ENCODE measurements around the gene SLC44A1. TPM values are rescaled to one million over a fixed set of nuclear protein-coding genes. Genes with fewer than 3 reads are reported as not detected.

SLC44A1 gene
- total and polyA plus RNA-seq, 10 of the 15 experiments (the other 5 are each of a cell fraction or from before 2014, with no cell fraction given) = 2.4 to 21.2 (median 12.4) TPM

DNA sequence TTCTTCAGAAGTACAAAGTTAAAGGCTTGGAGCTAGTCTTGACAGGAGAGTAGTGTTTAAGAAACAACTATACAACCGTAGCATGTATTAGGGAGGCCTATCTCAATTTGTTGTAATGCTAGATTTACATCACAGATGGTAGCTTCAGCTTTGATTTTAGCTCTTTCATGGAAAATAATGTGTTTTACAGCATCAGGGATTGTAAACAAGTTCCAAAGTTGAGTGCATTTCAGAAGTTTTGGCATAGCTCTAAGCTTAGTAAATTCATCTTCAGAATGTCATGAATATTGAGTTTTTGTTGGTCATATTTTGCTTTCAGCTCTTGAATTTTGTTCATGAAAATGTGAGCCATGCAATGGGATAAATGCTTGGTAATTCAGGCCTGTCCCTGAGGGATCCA, 30.7 kb downstream of the SLC44A1 start (continued):
- TF ChIP-seq CUX1 (IDR thresholded peaks at IDR 0.05; ENCODE audit: insufficient replicate concordance, low read depth, low read length) (no peak), ZBED1 (IDR thresholded peaks at IDR 0.05; ENCODE audit: borderline replicate concordance) (no peak), SIX5 (IDR thresholded peaks at IDR 0.05; ENCODE audit: low read depth, low read length, severe bottlenecking) (no peak), LARP7 (IDR thresholded peaks at IDR 0.05) (no peak), ATF7 (IDR thresholded peaks at IDR 0.05; ENCODE audit: low read depth) (no peak), SKIL (IDR thresholded peaks at IDR 0.05; ENCODE audit: low read depth, poor library complexity, severe bottlenecking) (no peak), RAD21 (IDR thresholded peaks at IDR 0.05; ENCODE audit: insufficient read depth, low read depth, low read length) (no peak), TCF7 (IDR thresholded peaks at IDR 0.05; ENCODE audit: borderline replicate concordance) (no peak), POLR2AphosphoS5 (IDR thresholded peaks at IDR 0.05; ENCODE audit: low read length) (no peak), PAX8 (IDR thresholded peaks at IDR 0.05) (no peak), SREBF1 (IDR thresholded peaks at IDR 0.05; ENCODE audit: low read length) (no peak), SMC3 (IDR thresholded peaks at IDR 0.05; ENCODE audit: borderline replicate concordance, low read length) (no peak)
- TF ChIP-seq, protein P1, sequence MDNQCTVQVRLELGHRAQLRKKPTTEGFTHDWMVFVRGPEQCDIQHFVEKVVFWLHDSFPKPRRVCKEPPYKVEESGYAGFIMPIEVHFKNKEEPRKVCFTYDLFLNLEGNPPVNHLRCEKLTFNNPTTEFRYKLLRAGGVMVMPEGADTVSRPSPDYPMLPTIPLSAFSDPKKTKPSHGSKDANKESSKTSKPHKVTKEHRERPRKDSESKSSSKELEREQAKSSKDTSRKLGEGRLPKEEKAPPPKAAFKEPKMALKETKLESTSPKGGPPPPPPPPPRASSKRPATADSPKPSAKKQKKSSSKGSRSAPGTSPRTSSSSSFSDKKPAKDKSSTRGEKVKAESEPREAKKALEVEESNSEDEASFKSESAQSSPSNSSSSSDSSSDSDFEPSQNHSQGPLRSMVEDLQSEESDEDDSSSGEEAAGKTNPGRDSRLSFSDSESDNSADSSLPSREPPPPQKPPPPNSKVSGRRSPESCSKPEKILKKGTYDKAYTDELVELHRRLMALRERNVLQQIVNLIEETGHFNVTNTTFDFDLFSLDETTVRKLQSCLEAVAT (IDR thresholded peaks at IDR 0.05) = no peak

Measured in GM12878 (cell line).